ENCODE measurements around the gene F10. TPM values are rescaled to one million over a fixed set of nuclear protein-coding genes. Genes with fewer than 3 reads are reported as not detected.

F10 gene
- total RNA-seq, 2 experiments from 2014 or later, result not detected

DNA sequence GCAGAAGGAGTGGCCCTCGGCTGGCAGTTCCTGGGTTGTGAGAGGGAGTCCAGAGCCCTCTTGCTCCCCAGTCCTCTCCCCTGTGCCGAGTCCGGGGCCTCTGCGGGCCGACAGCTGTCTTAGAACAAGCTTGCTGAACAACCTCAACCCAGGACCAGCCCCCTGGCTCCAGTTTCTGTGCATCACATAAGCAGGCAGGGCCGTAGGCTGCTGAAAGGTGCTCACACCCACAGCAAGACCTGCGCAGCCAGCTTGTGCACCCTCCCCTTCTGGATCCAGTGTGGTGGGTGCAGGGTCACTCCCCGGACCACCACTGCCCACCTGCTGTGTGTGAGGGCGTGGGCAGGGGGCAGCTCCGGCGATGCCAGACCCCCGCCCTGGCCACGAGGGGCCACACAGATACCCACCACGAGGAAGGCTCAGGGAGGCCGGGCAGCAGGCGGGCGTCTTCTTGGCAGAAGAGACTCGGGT, 42.2 kb upstream of the F10 start:
- no peaks in the 10 kb centered on the region for H3K9me3 ChIP-seq (ENCODE audit: low read length)
- no peak overlapping the region for H3K4me3 ChIP-seq (ENCODE audit: low read depth, low read length, poor library complexity, severe bottlenecking)
- no peak for DNase-seq (ENCODE audit: low spot score)
- no peaks in the 10 kb centered on the region for H4K20me1 ChIP-seq (ENCODE audit: insufficient read depth, low read length)
- no peaks in the 10 kb centered on the region for H3K79me2 ChIP-seq (ENCODE audit: insufficient read depth, low read depth, low read length)
- CTCF ChIA-PET (ENCODE audit: unreplicated experiment), result no interaction called here
- H3K9me2 ChIP-seq (ENCODE audit: insufficient read depth, low read length), result no peaks in the 10 kb centered on the region
- H3K27ac ChIP-seq (ENCODE audit: low read depth, low read length, poor library complexity, severe bottlenecking), result no peak overlapping the region
- no peaks in the 10 kb centered on the region for H3K4me1 ChIP-seq (ENCODE audit: insufficient read depth, low read length, poor library complexity, severe bottlenecking)
- no peak overlapping the region for H3K4me2 ChIP-seq (ENCODE audit: low read length)
- POLR2A ChIA-PET, result no interaction called here
- no peak overlapping the region for H2AFZ ChIP-seq (ENCODE audit: low read length)
- H3K36me3 ChIP-seq (ENCODE audit: insufficient read depth, low read length), result no peaks in the 10 kb centered on the region
- BruUV-seq (replicated peaks), result no TSS peak
- intact Hi-C loops (cut with micrococcal nuclease; ENCODE audit: unreplicated experiment), result no loop called here
- TF ChIP-seq, protein P1, sequence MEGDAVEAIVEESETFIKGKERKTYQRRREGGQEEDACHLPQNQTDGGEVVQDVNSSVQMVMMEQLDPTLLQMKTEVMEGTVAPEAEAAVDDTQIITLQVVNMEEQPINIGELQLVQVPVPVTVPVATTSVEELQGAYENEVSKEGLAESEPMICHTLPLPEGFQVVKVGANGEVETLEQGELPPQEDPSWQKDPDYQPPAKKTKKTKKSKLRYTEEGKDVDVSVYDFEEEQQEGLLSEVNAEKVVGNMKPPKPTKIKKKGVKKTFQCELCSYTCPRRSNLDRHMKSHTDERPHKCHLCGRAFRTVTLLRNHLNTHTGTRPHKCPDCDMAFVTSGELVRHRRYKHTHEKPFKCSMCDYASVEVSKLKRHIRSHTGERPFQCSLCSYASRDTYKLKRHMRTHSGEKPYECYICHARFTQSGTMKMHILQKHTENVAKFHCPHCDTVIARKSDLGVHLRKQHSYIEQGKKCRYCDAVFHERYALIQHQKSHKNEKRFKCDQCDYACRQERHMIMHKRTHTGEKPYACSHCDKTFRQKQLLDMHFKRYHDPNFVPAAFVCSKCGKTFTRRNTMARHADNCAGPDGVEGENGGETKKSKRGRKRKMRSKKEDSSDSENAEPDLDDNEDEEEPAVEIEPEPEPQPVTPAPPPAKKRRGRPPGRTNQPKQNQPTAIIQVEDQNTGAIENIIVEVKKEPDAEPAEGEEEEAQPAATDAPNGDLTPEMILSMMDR (conservative IDR thresholded peaks at IDR 0.05; ENCODE audit: low read length), result no peak
- no peak for TF ChIP-seq EZH2phosphoT487 (IDR thresholded peaks at IDR 0.05; ENCODE audit: borderline replicate concordance, low read depth, low read length)

DNA sequence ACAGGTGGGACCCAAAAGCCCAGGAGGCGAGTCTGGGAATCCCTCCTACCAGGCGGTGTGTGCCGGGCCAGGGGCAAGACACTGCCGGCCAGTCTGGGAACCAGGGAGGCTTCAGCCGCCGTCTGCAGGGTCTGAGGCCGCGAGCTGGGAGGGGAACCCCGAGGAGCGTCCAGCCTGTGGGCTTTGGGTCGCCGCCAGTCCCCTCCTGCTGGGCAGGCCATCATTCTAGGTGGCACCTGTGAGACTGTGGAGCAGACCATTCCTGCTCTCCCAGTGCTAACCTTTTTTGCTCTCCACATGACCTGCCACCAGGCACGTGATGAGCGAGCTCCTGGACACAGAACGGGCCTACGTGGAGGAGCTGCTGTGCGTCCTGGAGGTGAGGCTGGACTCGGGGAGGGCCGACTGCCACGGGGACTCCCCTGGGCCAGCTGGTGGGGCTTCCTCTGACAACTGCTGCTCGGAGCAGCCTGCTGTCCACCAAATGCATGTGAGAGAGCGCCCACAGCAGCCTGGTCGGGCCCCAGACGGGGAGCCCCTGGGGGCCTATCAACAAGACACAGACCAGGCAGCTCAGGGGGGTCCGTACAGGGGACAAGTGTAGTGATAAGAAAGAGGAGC, 41.6 kb upstream of the F10 start:
- CTCF ChIA-PET (ENCODE audit: unreplicated experiment), result no interaction called here
- Histone ChIP-seq H3K79me2 (ENCODE audit: insufficient read depth, low read depth, low read length) (no peaks in the 10 kb centered on the region), H3K9me2 (ENCODE audit: insufficient read depth, low read length) (no peaks in the 10 kb centered on the region), H2AFZ (ENCODE audit: low read length) (no peak overlapping the region), H3K4me1 (ENCODE audit: insufficient read depth, low read length, poor library complexity, severe bottlenecking) (no peaks in the 10 kb centered on the region), H3K9me3 (ENCODE audit: low read length) (no peaks in the 10 kb centered on the region), H3K4me3 (ENCODE audit: low read depth, low read length, poor library complexity, severe bottlenecking) (no peak overlapping the region), H3K4me2 (ENCODE audit: low read length) (no peak overlapping the region), H4K20me1 (ENCODE audit: insufficient read depth, low read length) (no peaks in the 10 kb centered on the region), H3K27ac (ENCODE audit: low read depth, low read length, poor library complexity, severe bottlenecking) (no peak overlapping the region), H3K36me3 (ENCODE audit: insufficient read depth, low read length) (no peaks in the 10 kb centered on the region)
- TF ChIP-seq, protein P1 (conservative IDR thresholded peaks at IDR 0.05; ENCODE audit: low read length), result no peak
- no peak for TF ChIP-seq EZH2phosphoT487 (IDR thresholded peaks at IDR 0.05; ENCODE audit: borderline replicate concordance, low read depth, low read length)
- POLR2A ChIA-PET, result no interaction called here
- intact Hi-C loops (cut with micrococcal nuclease; ENCODE audit: unreplicated experiment), result no loop called here
- BruUV-seq (replicated peaks), result no TSS peak
- DNase-seq (ENCODE audit: low spot score), result no peak

GRCh38 chr13:113082198-113083021, 40.2 kb upstream of the F10 start:
- H3K4me3 ChIP-seq (ENCODE audit: low read depth, low read length, poor library complexity, severe bottlenecking), result no peak overlapping the region
- intact Hi-C loops (cut with micrococcal nuclease; ENCODE audit: unreplicated experiment), result no loop called here
- H3K79me2 ChIP-seq (ENCODE audit: insufficient read depth, low read depth, low read length), result no peaks in the 10 kb centered on the region
- no peak overlapping the region for H3K4me2 ChIP-seq (ENCODE audit: low read length)
- H2AFZ ChIP-seq (ENCODE audit: low read length), result no peak overlapping the region
- no peaks in the 10 kb centered on the region for H3K9me3 ChIP-seq (ENCODE audit: low read length)
- TF ChIP-seq, protein P1 (conservative IDR thresholded peaks at IDR 0.05; ENCODE audit: low read length), result no peak
- no peak for TF ChIP-seq EZH2phosphoT487 (IDR thresholded peaks at IDR 0.05; ENCODE audit: borderline replicate concordance, low read depth, low read length)
- BruUV-seq (replicated peaks), result no TSS peak
- ChIA-PET POLR2A (no interaction called here), CTCF (ENCODE audit: unreplicated experiment) (no interaction called here)
- H3K4me1 ChIP-seq (ENCODE audit: insufficient read depth, low read length, poor library complexity, severe bottlenecking), result no peaks in the 10 kb centered on the region
- no peak overlapping the region for H3K27ac ChIP-seq (ENCODE audit: low read depth, low read length, poor library complexity, severe bottlenecking)
- no peaks in the 10 kb centered on the region for H3K36me3 ChIP-seq (ENCODE audit: insufficient read depth, low read length)
- no peaks in the 10 kb centered on the region for H3K9me2 ChIP-seq (ENCODE audit: insufficient read depth, low read length)
- no peak for DNase-seq (ENCODE audit: low spot score)
- H4K20me1 ChIP-seq (ENCODE audit: insufficient read depth, low read length), result no peaks in the 10 kb centered on the region

Measured in OCI-LY7 (cell line).